ENCODE measurements around the gene SLFN12L.
"Not testable (repeated sequence)": the region's sequence is repeated elsewhere in the genome, so short reads cannot be mapped to it uniquely, and the experiment has no call there.

Gene SLFN12L

GRCh38 chr17:35529326-35529725 lies 8.2 kb downstream of the SLFN12L start:
- not testable (repeated sequence) for DNase-seq (ENCODE audit: low spot score in 2 of 2); H3K9me3 Mint-ChIP-seq; ATAC-seq
- Mint-ChIP-seq H3K4me3 (peak overlapping the region; percentile 70), H3K27ac (peak overlapping the region; percentile 7), H3K4me1 (peaks cover 76% of the 10 kb centered on the region), H3K36me3 (peaks cover 71% of the 10 kb centered on the region)

DNA sequence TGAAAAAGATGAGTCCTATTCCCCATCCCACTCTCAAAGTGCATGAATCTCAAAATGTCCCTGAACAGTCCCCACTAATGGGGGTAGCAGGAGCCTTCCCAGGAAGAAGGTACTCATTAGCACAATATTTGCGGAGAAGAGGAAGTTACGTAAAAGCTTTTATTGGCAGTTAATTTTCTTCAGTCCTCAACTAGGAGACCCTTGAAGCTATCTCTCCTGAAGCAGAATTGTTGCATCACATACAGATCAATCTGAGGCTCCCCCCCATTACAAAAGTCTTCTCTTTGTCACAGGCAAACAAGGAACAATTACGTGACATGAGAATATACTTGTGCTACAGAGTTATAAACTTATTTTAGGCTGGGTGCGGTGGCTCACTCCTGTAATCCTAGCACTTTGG lies 14.2 kb downstream of the SLFN12L start:
- DNase-seq (ENCODE audit: low spot score in 2 of 2): no peak
- peaks cover 83% of the 10 kb centered on the region for H3K36me3 Mint-ChIP-seq
- ATAC-seq: no peak
- H3K4me1 Mint-ChIP-seq: peaks cover 100% of the 10 kb centered on the region
- H3K4me3 Mint-ChIP-seq: peak overlapping the region; percentile 70
- peak overlapping the region; percentile 91 for H3K27ac Mint-ChIP-seq
- no peaks in the 10 kb centered on the region for H3K9me3 Mint-ChIP-seq

DNA sequence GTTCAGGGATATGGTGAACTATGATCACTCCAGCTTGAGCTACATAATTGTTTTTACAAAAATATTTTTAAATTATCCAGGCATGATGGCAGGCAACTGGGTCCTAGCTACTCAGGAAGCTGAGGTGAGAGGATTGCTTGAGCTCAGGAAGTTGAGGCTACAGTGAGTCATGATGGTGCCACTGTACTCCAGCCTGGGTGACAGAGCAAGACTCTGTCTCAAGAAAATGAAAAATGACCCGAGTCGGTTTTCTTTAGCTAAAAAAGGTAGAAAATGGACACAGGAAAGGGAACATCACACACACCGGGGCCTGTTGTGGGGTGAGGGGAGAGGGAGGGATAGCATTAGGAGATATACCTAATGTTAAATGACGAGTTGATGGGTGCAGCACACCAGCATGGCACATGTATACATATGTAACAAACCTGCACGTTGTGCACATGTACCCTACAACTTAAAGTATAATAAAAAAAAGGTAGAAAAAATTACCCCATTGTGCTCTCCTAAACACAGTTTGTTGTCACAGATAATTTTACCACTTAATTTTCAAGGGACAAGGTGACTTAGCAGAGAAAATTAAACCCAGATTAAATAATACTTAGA lies 15.7 kb downstream of the SLFN12L start:
- peaks cover 84% of the 10 kb centered on the region for H3K36me3 Mint-ChIP-seq

GRCh38 chr17:35521150-35521549 lies 16.3 kb downstream of the SLFN12L start:
- Mint-ChIP-seq H3K9me3 (no peaks in the 10 kb centered on the region), H3K36me3 (peaks cover 84% of the 10 kb centered on the region), H3K27ac (peak overlapping the region; percentile 91), H3K4me1 (peaks cover 100% of the 10 kb centered on the region), H3K4me3 (peak overlapping the region; percentile 70)
- DNase-seq (ENCODE audit: low spot score in 2 of 2) (no peak), ATAC-seq (no peak)

More for the DNA sequence above, 15.7 kb downstream of the SLFN12L start:
- ATAC-seq: peak; percentile 92
- Mint-ChIP-seq H3K4me3 (peak overlapping the region; percentile 70), H3K27ac (peak overlapping the region; percentile 91), H3K4me1 (peaks cover 100% of the 10 kb centered on the region)
- not testable (repeated sequence) for DNase-seq (ENCODE audit: low spot score in 2 of 2); H3K9me3 Mint-ChIP-seq

GRCh38 chr17:35519906-35520442 lies 17.5 kb downstream of the SLFN12L start:
- DNase-seq (ENCODE audit: low spot score in 2 of 2): peak in 1 of 2 donors; percentile 51
- Mint-ChIP-seq H3K27ac (peak overlapping the region; percentile 80), H3K9me3 (no peaks in the 10 kb centered on the region), H3K36me3 (peaks cover 94% of the 10 kb centered on the region), H3K4me3 (peak overlapping the region; percentile 70), H3K4me1 (peaks cover 98% of the 10 kb centered on the region)
- peak; percentile 71 for ATAC-seq

GRCh38 chr17:35519439-35519838 lies 18.0 kb downstream of the SLFN12L start:
- no peak for ATAC-seq
- Mint-ChIP-seq H3K4me3 (peak overlapping the region; percentile 70), H3K4me1 (peaks cover 98% of the 10 kb centered on the region)

DNA sequence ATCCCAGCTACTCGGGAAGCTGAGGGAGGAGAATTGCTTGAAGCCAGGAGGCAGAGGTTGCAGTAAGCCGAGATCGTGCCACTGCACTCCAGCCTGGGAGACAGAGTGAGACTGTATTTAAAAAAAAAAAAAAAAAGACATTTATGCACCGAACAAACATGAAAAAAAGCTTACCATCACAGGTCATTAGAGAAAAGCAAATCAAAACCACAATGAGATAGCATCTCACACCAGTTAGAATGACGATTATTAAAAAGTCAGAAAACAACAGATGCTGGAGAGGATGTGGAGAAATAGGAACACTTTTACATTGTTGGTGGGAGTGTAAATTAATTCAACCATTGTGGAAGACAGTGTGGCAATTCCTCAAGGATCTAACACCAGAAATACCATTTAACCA lies 19.0 kb downstream of the SLFN12L start:
- not testable (repeated sequence) for ATAC-seq; DNase-seq (ENCODE audit: low spot score in 2 of 2); H3K9me3 Mint-ChIP-seq
- Mint-ChIP-seq H3K27ac (peak overlapping the region; percentile 88), H3K36me3 (peaks cover 100% of the 10 kb centered on the region), H3K4me3 (peak overlapping the region; percentile 70), H3K4me1 (peaks cover 98% of the 10 kb centered on the region)

More at GRCh38 chr17:35519439-35519838, 18.0 kb downstream of the SLFN12L start:
- peak overlapping the region; percentile 80 for H3K27ac Mint-ChIP-seq
- DNase-seq (ENCODE audit: low spot score in 2 of 2): peak in 1 of 2 donors; percentile 47
- H3K9me3 Mint-ChIP-seq: no peaks in the 10 kb centered on the region
- H3K36me3 Mint-ChIP-seq: peaks cover 99% of the 10 kb centered on the region

DNA sequence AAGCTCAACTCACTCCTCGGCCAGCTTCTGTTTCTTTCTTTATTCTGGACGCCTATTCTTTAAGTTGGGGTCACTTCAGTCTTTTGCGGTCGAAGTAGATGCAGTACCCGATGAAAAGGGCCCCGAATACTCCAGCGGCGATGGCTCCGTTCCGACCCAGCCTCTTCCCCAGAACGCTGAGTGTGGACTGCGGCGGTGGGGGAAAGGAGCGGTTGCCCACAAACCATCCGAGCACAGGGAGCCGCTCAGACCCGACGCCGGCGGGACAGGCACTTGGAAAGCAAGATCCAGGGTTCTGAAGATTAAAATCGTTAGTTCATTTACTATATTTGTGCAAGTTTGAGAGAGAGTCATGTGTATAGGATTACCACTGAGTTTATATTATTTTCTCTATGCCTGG lies 22.5 kb downstream of the SLFN12L start:
- no peak for DNase-seq (ENCODE audit: low spot score in 2 of 2)
- Mint-ChIP-seq H3K9me3 (no peaks in the 10 kb centered on the region), H3K27ac (peak overlapping the region; percentile 19), H3K4me1 (peaks cover 91% of the 10 kb centered on the region), H3K4me3 (peak overlapping the region; percentile 25), H3K36me3 (peaks cover 100% of the 10 kb centered on the region)
- no peak for ATAC-seq

DNA sequence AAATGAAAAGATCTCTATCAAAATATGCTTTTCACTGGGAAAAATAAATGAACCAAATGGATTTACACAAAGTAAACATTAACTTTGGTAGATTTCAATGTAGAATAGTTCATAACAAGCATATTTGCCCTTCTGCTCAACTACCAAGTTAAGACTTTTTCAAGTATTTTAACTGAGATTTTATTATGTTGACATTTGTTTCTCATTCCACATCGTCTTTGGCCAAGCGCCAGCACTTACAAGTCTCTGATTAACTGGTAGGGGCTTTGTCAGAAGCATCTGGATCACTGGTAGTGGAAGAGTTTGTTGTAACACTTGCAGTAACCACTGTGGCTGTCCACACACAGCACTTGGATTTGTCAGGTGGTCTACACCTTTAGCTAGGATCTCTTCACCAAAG lies 22.9 kb downstream of the SLFN12L start:
- Mint-ChIP-seq H3K4me3 (peak overlapping the region; percentile 25), H3K27ac (peak overlapping the region; percentile 38), H3K9me3 (no peaks in the 10 kb centered on the region), H3K4me1 (peaks cover 91% of the 10 kb centered on the region), H3K36me3 (peaks cover 100% of the 10 kb centered on the region)
- no peak for DNase-seq (ENCODE audit: low spot score in 2 of 2)
- no peak for ATAC-seq

- Mint-ChIP-seq H3K9me3 (no peaks in the 10 kb centered on the region), H3K4me1 (peaks cover 79% of the 10 kb centered on the region), H3K27ac (no peak overlapping the region), H3K36me3 (peaks cover 96% of the 10 kb centered on the region), H3K4me3 (peak overlapping the region; percentile 11)
- ATAC-seq: no peak
- DNase-seq (ENCODE audit: low spot score in 2 of 2): no peak
Observed at GRCh38 chr17:35510052-35510451, 27.4 kb downstream of the SLFN12L start.

- H3K9me3 Mint-ChIP-seq: not testable (repeated sequence)
- H3K4me1 Mint-ChIP-seq: peaks cover 76% of the 10 kb centered on the region
- peaks cover 93% of the 10 kb centered on the region for H3K36me3 Mint-ChIP-seq
Observed at GRCh38 chr17:35507714-35508113, 29.8 kb downstream of the SLFN12L start.

DNA sequence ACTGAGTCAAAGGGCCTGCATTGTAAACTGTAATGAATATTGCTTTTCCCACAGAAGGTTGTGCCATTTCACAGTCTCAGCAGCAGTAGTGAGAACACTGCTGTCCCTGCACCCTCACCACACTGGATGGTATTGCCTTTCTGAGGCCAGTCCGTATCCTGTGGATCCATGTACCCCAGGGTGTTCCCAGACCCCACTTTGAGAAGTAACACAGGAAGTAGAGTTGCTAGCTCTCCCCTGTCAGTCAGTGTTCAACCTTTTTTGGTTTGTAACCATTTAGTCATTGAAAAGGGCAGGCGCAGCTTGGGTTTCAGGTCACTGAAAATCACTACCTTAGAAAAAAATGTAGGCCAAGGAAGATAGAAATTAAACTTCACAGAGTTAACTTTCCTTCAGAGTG lies 37.9 kb downstream of the SLFN12L start:
- DNase-seq (ENCODE audit: low spot score in 2 of 2) (peak in 1 of 2 donors; percentile 45), ATAC-seq (peak; percentile 16)
- Mint-ChIP-seq H3K4me1 (peaks cover 76% of the 10 kb centered on the region), H3K9me3 (peaks cover 2% of the 10 kb centered on the region), H3K27ac (peak overlapping the region; percentile 91), H3K36me3 (peaks cover 95% of the 10 kb centered on the region), H3K4me3 (no peak overlapping the region)

More at GRCh38 chr17:35507714-35508113, 29.8 kb downstream of the SLFN12L start:
- not testable (repeated sequence) for DNase-seq (ENCODE audit: low spot score in 2 of 2); ATAC-seq; H3K4me3 Mint-ChIP-seq
- peak overlapping the region; percentile 68 for H3K27ac Mint-ChIP-seq

GRCh38 chr17:35498448-35499178 lies 38.9 kb downstream of the SLFN12L start:
- H3K4me3 Mint-ChIP-seq: no peak overlapping the region
- peaks cover 95% of the 10 kb centered on the region for H3K36me3 Mint-ChIP-seq
- no peak overlapping the region for H3K27ac Mint-ChIP-seq

GRCh38 chr17:35496451-35497290 lies 40.8 kb downstream of the SLFN12L start:
- Mint-ChIP-seq H3K4me3 (no peak overlapping the region), H3K9me3 (peaks cover under 1% of the 10 kb centered on the region), H3K4me1 (peaks cover 79% of the 10 kb centered on the region), H3K36me3 (peaks cover 95% of the 10 kb centered on the region), H3K27ac (peak overlapping the region; percentile 56)
- ATAC-seq: no peak
- DNase-seq (ENCODE audit: low spot score in 2 of 2): no peak

More at GRCh38 chr17:35498448-35499178, 38.9 kb downstream of the SLFN12L start:
- Mint-ChIP-seq H3K4me1 (peaks cover 76% of the 10 kb centered on the region), H3K9me3 (peaks cover 2% of the 10 kb centered on the region)
- ATAC-seq (no peak), DNase-seq (ENCODE audit: low spot score in 2 of 2) (peak in 1 of 2 donors; percentile 47)

GRCh38 chr17:35493040-35493439 lies 44.4 kb downstream of the SLFN12L start:
- H3K9me3 Mint-ChIP-seq: no peaks in the 10 kb centered on the region
- peaks cover 92% of the 10 kb centered on the region for H3K36me3 Mint-ChIP-seq
- H3K4me1 Mint-ChIP-seq: peaks cover 70% of the 10 kb centered on the region
- no peak overlapping the region for H3K27ac Mint-ChIP-seq
- no peak for ATAC-seq
- DNase-seq (ENCODE audit: low spot score in 2 of 2): no peak
- no peak overlapping the region for H3K4me3 Mint-ChIP-seq
